HCT116 (cell line): Measurements from ENCODE around the gene QPCT.

ENCODE experiments used
- CEBPB ChIP-seq: IDR thresholded peaks from 2 replicates; pipeline ENCODE4 v1.6.1; 2012; ENCODE audit warnings: low read depth
- CTCF ChIP-seq, 3 experiments: fragments of 200-600 bp in 1 of 3; sonication (generic) in 1 of 3; IDR thresholded peaks in 2 of 3; conservative IDR thresholded peaks in 1 of 3; 2 replicates each; pipeline ENCODE4 v1.5.1; 2012 to 2017; ENCODE audit warnings: low read depth in 2 of 3, low read length in 2 of 3, antibody characterized with exemption in 1 of 3, borderline replicate concordance in 1 of 3, control low read depth in 1 of 3, mild to moderate bottlenecking in 1 of 3, mixed read lengths in 1 of 3, mixed run types in 1 of 3, moderate library complexity in 1 of 3; ENCODE audit not compliant: insufficient read depth in 1 of 3
- EGR1 ChIP-seq: IDR thresholded peaks from 2 replicates; pipeline ENCODE4 v1.6.1; 2012; ENCODE audit warnings: low read depth
- EZH2 ChIP-seq: fragments of 200-600 bp; sonication (generic); IDR thresholded peaks from 2 replicates; pipeline ENCODE4 v1.6.1; 2017; ENCODE audit warnings: antibody characterized with exemption, mixed run types
- EZH2phosphoT487 ChIP-seq: fragments of 200-600 bp; IDR thresholded peaks from 2 replicates; pipeline ENCODE4 v1.6.1; 2018; ENCODE audit warnings: antibody characterized with exemption, borderline replicate concordance
- POLR2A ChIP-seq: IDR thresholded peaks from 2 replicates; pipeline ENCODE4 v1.7.0; 2011; ENCODE audit warnings: borderline replicate concordance; ENCODE audit not compliant: insufficient read depth, insufficient read length; ENCODE audit errors: extremely low read depth
- POLR2AphosphoS5 ChIP-seq: IDR thresholded peaks from 2 replicates; pipeline ENCODE4 v1.6.1; 2011; ENCODE audit warnings: mild to moderate bottlenecking, low read depth, low read length, moderate library complexity
- YY1 ChIP-seq: IDR thresholded peaks from 2 replicates; pipeline ENCODE4 v1.6.1; 2011; ENCODE audit warnings: low read length, low read depth, moderate library complexity, mild to moderate bottlenecking; ENCODE audit not compliant: insufficient replicate concordance; ENCODE audit errors: extremely low read depth
- ZBTB33 ChIP-seq: IDR thresholded peaks from 2 replicates; pipeline ENCODE4 v1.6.1; 2011; ENCODE audit warnings: mild to moderate bottlenecking, low read length, moderate library complexity; ENCODE audit not compliant: insufficient replicate concordance; ENCODE audit errors: extremely low read depth
- ZFX ChIP-seq: fragments of 450-650 bp; IDR thresholded peaks from 2 replicates; pipeline ENCODE4 v1.6.1; 2017
- TF ChIP-seq, protein P1 (sequence below): IDR thresholded peaks from 2 replicates; pipeline ENCODE4 v1.6.1; 2012

DNA sequence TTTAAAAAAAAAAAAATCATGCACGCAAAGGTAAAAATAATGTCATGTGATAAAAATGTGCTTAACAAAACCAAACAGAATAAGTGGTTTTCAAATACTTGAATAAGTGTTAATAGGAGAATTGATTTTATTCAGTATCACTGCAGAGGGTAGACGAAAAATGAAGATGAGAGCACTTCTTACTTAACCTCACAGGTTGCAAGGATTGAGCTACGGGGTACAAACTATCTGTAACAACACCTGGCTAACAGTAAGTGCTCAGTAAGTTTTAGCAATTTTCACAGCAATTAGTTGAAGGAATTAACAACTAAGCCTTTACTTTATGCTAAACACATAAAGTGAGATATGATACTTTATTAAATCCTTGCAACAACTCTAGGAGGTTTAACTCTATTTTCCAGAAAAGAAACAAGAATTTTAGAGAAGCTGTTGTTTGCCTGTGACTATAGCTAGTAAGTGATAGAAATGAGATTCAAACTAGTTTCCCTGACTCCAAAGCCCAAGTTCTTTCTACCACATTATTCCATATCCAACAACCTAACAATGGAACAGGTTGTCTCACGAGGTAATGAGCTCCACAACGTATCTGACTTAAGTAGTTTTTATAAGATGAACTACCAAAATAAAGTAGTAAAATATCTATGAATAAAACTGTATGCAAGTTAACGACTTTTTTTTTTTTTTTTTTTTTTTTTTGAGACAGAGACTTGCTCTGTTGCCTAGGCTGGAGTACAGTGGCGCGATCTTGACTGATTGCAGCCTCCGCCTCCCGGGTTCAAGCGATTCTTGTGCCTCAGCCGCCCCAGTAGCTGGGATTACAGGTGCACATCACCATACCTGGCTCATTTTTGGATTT lies 24.4 kb upstream of the QPCT start:
- TF ChIP-seq CTCF (IDR thresholded peaks at IDR 0.05 in 2 of 3, conservative IDR thresholded peaks at IDR 0.05 in 1 of 3; ENCODE audit: borderline replicate concordance in 1 of 3, insufficient read depth in 1 of 3, low read depth in 2 of 3, low read length in 2 of 3) (no peak), POLR2A (no peak), POLR2AphosphoS5 (no peak), EZH2 (no peak), ZBTB33 (no peak), EZH2phosphoT487 (no peak), EGR1 (no peak), YY1 (no peak), CEBPB (no peak), ZFX (no peak)
- TF ChIP-seq, protein P1, sequence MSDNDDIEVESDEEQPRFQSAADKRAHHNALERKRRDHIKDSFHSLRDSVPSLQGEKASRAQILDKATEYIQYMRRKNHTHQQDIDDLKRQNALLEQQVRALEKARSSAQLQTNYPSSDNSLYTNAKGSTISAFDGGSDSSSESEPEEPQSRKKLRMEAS: no peak
